Measurements from ENCODE around the gene ACOX3. TPM values are rescaled to one million over a fixed set of nuclear protein-coding genes. Genes with fewer than 3 reads are reported as not detected.

ACOX3 gene
- total and polyA plus RNA-seq, 2 of the 8 experiments (the other 6 are each of a cell fraction or from before 2014, with no cell fraction given): 2.5 to 9.9 TPM

DNA sequence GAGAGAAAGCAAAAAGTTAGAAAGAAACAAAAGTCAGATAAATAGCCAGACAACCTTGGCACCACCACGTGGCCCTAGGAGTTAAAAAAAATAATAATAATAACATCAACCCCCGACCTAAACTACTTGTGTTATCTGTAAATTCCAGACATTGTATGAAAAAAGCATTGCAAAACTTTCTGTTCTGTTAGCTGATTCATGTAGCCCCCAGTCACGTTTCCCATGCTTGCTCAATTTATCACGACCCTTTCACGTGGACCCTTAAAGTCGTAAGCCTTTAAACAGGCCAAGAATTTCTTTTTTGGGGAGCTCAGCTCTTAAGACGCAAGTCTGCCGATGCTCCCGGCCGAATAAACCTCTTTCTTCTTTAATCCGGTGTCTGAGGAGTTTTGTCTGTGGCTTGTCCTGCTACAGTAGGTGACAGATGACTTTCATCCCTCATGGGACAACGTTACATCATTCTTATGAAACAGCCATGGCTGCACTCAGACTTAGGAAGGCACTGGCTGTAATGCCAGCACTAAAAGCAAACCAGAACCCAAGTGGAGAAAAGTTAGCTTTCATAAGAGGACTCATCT, 520 bp downstream of the ACOX3 start:
- no peak overlapping the region for H3K23ac ChIP-seq (ENCODE audit: insufficient read length)
- DNase-seq (ENCODE audit: low read depth in 1 of 2, low spot score in 2 of 2) (no peak), FAIRE-seq (no peak)
- 90% methylated on average over 12 of the region's 12 CpGs; no CpG with 5 or more reads in 1 of the 2 experiments for WGBS, 2 experiments (ENCODE audit: extremely low coverage in 1 of 2, insufficient coverage in 1 of 2, insufficient read length in 1 of 2, insufficient replicate concordance in 2 of 2, low coverage in 1 of 2, low lambda C conversion rate in 2 of 2, missing lambda C conversion rate in 1 of 2)
- H2BK5ac ChIP-seq (ENCODE audit: low read depth, low read length): peak overlapping the region; percentile 5; the same call in 1 of the 2 replicates
- peak overlapping the region; percentile 59 for H4K5ac ChIP-seq (ENCODE audit: insufficient read length, low read depth, low read length)
- H3K4ac ChIP-seq (replicated peaks; ENCODE audit: insufficient read length, low read depth, low read length): no peak overlapping the region
- peaks cover 2 to 4% of the 10 kb centered on the region in 2 experiments for H4K20me1 ChIP-seq (replicated peaks in 1 of 2; ENCODE audit: control insufficient read depth in 1 of 2, insufficient read depth in 2 of 2, low read length in 2 of 2)
- peaks cover 10% of the 10 kb centered on the region for H3K23me2 ChIP-seq (ENCODE audit: low read depth, low read length)
- H2BK15ac ChIP-seq (ENCODE audit: low read length): no peak overlapping the region
- H4K91ac ChIP-seq (replicated peaks; ENCODE audit: insufficient read length, low read length): no peak overlapping the region
- peak overlapping the region; percentile 71 to 92 (median 90) for H3K4me3 ChIP-seq (ENCODE audit: extremely low read depth in 1 of 4, insufficient read depth in 2 of 4, low read depth in 3 of 4, low read length in 4 of 4)
- peaks cover 2% of the 10 kb centered on the region for H3K79me1 ChIP-seq (ENCODE audit: low read depth, low read length)
- H2BK12ac ChIP-seq (ENCODE audit: low read depth, low read length): no peak overlapping the region; the same call in 1 of the 2 replicates
- no peak overlapping the region for H4K8ac ChIP-seq (ENCODE audit: extremely low read depth, insufficient read depth, low read length)
- H3K36me3 ChIP-seq (ENCODE audit: control insufficient read depth in 2 of 4, insufficient read depth in 4 of 4, low read length in 3 of 4): no peaks in the 10 kb centered on the region
- H2AK5ac ChIP-seq (ENCODE audit: low read depth, low read length): no peak overlapping the region
- peaks cover 3 to 22% (median 4%) of the 10 kb centered on the region in 4 experiments; a peak in 6 of 7 replicates for H3K4me1 ChIP-seq (replicated peaks in 1 of 4; ENCODE audit: control insufficient read depth in 3 of 4, insufficient read depth in 4 of 4, low read length in 3 of 4)
- H2AFZ ChIP-seq (ENCODE audit: low read length): no peak overlapping the region
- TF ChIP-seq TEAD4 (IDR thresholded peaks at IDR 0.05; ENCODE audit: low read depth, low read length): no peak
- no peak overlapping the region for H2BK20ac ChIP-seq (ENCODE audit: low read length)
- peak overlapping the region; percentile 63 to 80 for H3K4me2 ChIP-seq (ENCODE audit: insufficient read depth in 1 of 2, low read depth in 2 of 2, low read length in 2 of 2)
- peak overlapping the region; percentile 9 for H3K56ac ChIP-seq (replicated peaks; ENCODE audit: insufficient read length, low read depth, low read length)
- H3K9me3 ChIP-seq (ENCODE audit: insufficient read depth in 2 of 2, low read depth in 1 of 2, low read length in 1 of 2): no peaks in the 10 kb centered on the region
- H2BK120ac ChIP-seq (replicated peaks; ENCODE audit: low read depth, low read length): no peak overlapping the region
- no peaks in the 10 kb centered on the region for H3K27me3 ChIP-seq (replicated peaks in 1 of 4; ENCODE audit: control insufficient read depth in 3 of 4, extremely low read depth in 1 of 4, insufficient read depth in 3 of 4, low read length in 3 of 4)
- H3K79me2 ChIP-seq (ENCODE audit: control insufficient read depth in 1 of 2, insufficient read depth in 2 of 2, low read length in 2 of 2): peaks cover 12 to 33% of the 10 kb centered on the region in 2 experiments
- peak overlapping the region in 3 of 4 experiments; percentile 51 to 85 (median 56); a peak in 5 of 7 replicates for H3K9ac ChIP-seq (replicated peaks in 1 of 4; ENCODE audit: extremely low read depth in 1 of 4, low read depth in 3 of 4, low read length in 3 of 4)
- H3K18ac ChIP-seq (ENCODE audit: extremely low read depth, low read length): peak overlapping the region; percentile 15; the same call in 1 of the 2 replicates
- ChIA-PET CTCF (ENCODE audit: partially characterized antibody) (interaction anchor here (1.1 to 2.4 kb wide), 3 partner anchors 9 to 33 kb away, joined by 3 to 9 read pairs (median 5); no protein-coding TSS in a partner anchor), POLR2A (ENCODE audit: partially characterized antibody) (interaction anchor here (1.4 to 2.0 kb wide), 2 partner anchors 12 to 107 kb away, joined by 3 to 11 read pairs; no protein-coding TSS in a partner anchor)
- no peak overlapping the region for H3K14ac ChIP-seq (ENCODE audit: insufficient read length)
- H3K27ac ChIP-seq (ENCODE audit: low read depth, low read length): peak overlapping the region; percentile 67
